GM12878 (cell line): ENCODE results near the gene LIX1L. TPM values are rescaled to one million over a fixed set of nuclear protein-coding genes. Genes with fewer than 3 reads are reported as not detected.
A peak's percentile ranks its signal among the peaks of the same experiment; 100 is the strongest.

Experiments
- ATAC-seq: fragments of 200-7000 bp; cut with Tn5 transposase; 3 replicates; pipeline ENCODE4 v1.9.1; 2020; ENCODE audit warnings: mild to moderate bottlenecking, moderate library complexity
- BruUV-seq: library from RNA; stranded (reverse); fragments of 400-500 nt; replicated peaks from 2 replicates; lab custom pipeline; 2021; lab: Mats Ljungman, UMichigan
- CTCF ChIA-PET: fragments of 300-600 bp; sonication (Branson Sonifier 250); formaldehyde crosslinking; extraction: SDS; loops from one replicate; lab custom pipeline; 2021; ENCODE audit warnings: inconsistent platforms; lab: Yijun Ruan, JAX
- POLR2A ChIA-PET: fragments of 350-600 bp; formaldehyde crosslinking; extraction: SDS; loops from one replicate; lab custom pipeline; 2021; ENCODE audit warnings: inconsistent platforms; lab: Charles Lee
- RAD21 ChIA-PET: fragments of 300-600 bp; sonication (Branson Sonifier 250); formaldehyde crosslinking; loops from one replicate; lab custom pipeline; 2023; ENCODE audit warnings: antibody characterized with exemption; ENCODE audit not compliant: unreplicated experiment; lab: Charles Lee
- SMC1A ChIA-PET: fragments of 300-600 bp; sonication (Branson Sonifier 250); formaldehyde crosslinking; loops from one replicate; lab custom pipeline; 2023; ENCODE audit not compliant: unreplicated experiment, uncharacterized antibody; lab: Charles Lee
- DNase-seq: peaks from one replicate; pipeline ENCODE4 v3.0.0-alpha.2; 2011; ENCODE audit warnings: low read depth, low spot score
- FAIRE-seq: peaks from 3 replicates; lab custom pipeline; 2011; peaks lifted over from hg19 to GRCh38; lab: Jason Lieb, UNC
- H2AFZ ChIP-seq: 2 replicates; pipeline ENCODE4 v1.6.0; 2011; ENCODE audit warnings: low read depth, low read length, control low read depth; ENCODE audit not compliant: control insufficient read depth
- H3K27ac ChIP-seq: 2 replicates; pipeline ENCODE4 v1.5.1; 2011; ENCODE audit warnings: control low read depth; ENCODE audit not compliant: control insufficient read depth, insufficient read depth
- H3K27me3 ChIP-seq, 2 experiments: replicated peaks in 1 of 2; 2 replicates each; pipeline versions ENCODE4 v1.6.0 to v1.6.1; 2011; ENCODE audit warnings: low read length in 1 of 2; ENCODE audit not compliant: control insufficient read depth in 2 of 2, insufficient read depth in 2 of 2
- H3K36me3 ChIP-seq, 2 experiments: 2 replicates each; pipeline ENCODE4 v1.5.1; 2011; ENCODE audit warnings: low read length in 1 of 2; ENCODE audit not compliant: control insufficient read depth in 2 of 2, insufficient read depth in 2 of 2
- H3K4me1 ChIP-seq: 2 replicates; pipeline ENCODE4 v1.6.1; 2011; ENCODE audit warnings: mild to moderate bottlenecking, low read length, moderate library complexity, mixed read lengths; ENCODE audit not compliant: control insufficient read depth, insufficient read depth
- H3K4me2 ChIP-seq: 2 replicates; pipeline ENCODE4 v1.6.0; 2011; ENCODE audit warnings: control low read depth; ENCODE audit not compliant: control insufficient read depth, insufficient read depth
- H3K4me3 ChIP-seq: fragments of 200-600 bp; sonication (generic); 2 replicates; pipeline ENCODE4 v1.5.1; 2016
- H3K79me2 ChIP-seq: 2 replicates; pipeline ENCODE4 v1.6.0; 2011; ENCODE audit warnings: low read length; ENCODE audit not compliant: control insufficient read depth, insufficient read depth
- H3K9ac ChIP-seq: 2 replicates; pipeline ENCODE4 v1.8.0; 2011; ENCODE audit warnings: low read length, control low read depth, mixed read lengths; ENCODE audit not compliant: control insufficient read depth, insufficient read depth
- H3K9me3 ChIP-seq: replicated peaks from 3 replicates; pipeline ENCODE4 v1.5.1; 2011; ENCODE audit warnings: mild to moderate bottlenecking, low read length; ENCODE audit not compliant: control insufficient read depth, insufficient read depth
- H4K20me1 ChIP-seq: 2 replicates; pipeline ENCODE4 v1.6.0; 2011; ENCODE audit not compliant: control insufficient read depth, insufficient read depth
- E2F8 ChIP-seq: fragments of 450-650 bp; IDR thresholded peaks from 2 replicates; pipeline ENCODE4 v1.6.1; 2018; ENCODE audit warnings: mild to moderate bottlenecking, low read depth, moderate library complexity; ENCODE audit not compliant: partially characterized antibody
- EGR1 ChIP-seq, 2 experiments: IDR thresholded peaks; 1 replicate in 1 of 2; 2 replicates in 1 of 2; pipeline ENCODE4 v1.6.1; 2011 to 2012; ENCODE audit warnings: low read depth in 2 of 2, low read length in 2 of 2, borderline replicate concordance in 1 of 2, mild to moderate bottlenecking in 1 of 2, moderate library complexity in 1 of 2
- IKZF2 ChIP-seq, 2 experiments: fragments of 450-650 bp; IDR thresholded peaks; 2 replicates each; pipeline ENCODE4 v1.6.1; 2017; ENCODE audit warnings: mild to moderate bottlenecking in 2 of 2, moderate library complexity in 2 of 2
- MEF2A ChIP-seq: IDR thresholded peaks from 2 replicates; pipeline ENCODE4 v1.6.1; 2011; ENCODE audit warnings: low read depth, mild to moderate bottlenecking, low read length, moderate library complexity; ENCODE audit not compliant: insufficient read depth
- MLLT1 ChIP-seq: fragments of 450-650 bp; IDR thresholded peaks from 2 replicates; pipeline ENCODE4 v1.6.1; 2016; ENCODE audit warnings: mild to moderate bottlenecking
- RAD51 ChIP-seq: fragments of 450-650 bp; IDR thresholded peaks from 2 replicates; pipeline ENCODE4 v1.6.1; 2016; ENCODE audit warnings: moderate library complexity, mild to moderate bottlenecking, inconsistent platforms
- WGBS: methylation state at CpG from one replicate; pipeline ENCODE4 v1.1.6; 2016; ENCODE audit warnings: low lambda C conversion rate; ENCODE audit not compliant: insufficient replicate concordance, insufficient coverage; ENCODE audit errors: missing lambda C conversion rate; 5-methylcytosine and 5-hydroxymethylcytosine counted together
- in situ Hi-C: fragments of 300-500 bp; cut with MboI; formaldehyde crosslinking; loops from 9 replicates; pipeline ENCODE4 v1.14.3; 2018; ENCODE audit warnings: mixed read lengths
- intact Hi-C: fragments of 100-400 bp; cut with micrococcal nuclease; formaldehyde crosslinking; loops from one replicate; pipeline ENCODE4 v1.14.2; 2022; ENCODE audit not compliant: unreplicated experiment
- polyA plus RNA-seq, 11 experiments: library from polyadenylated mRNA; depleted of rRNA in 4 of 11; unstranded in 6 of 11; stranded (reverse) in 5 of 11; fragments of >200 nt; fragmentation: Nextera tagmentation in 4 of 11; fragmentation: Illumina TruSeq in 1 of 11; extraction: Ambion mirVana in 4 of 11; extraction: Trizol in 1 of 11; gene quantifications; 1 replicate in 1 of 11; 2 replicates in 10 of 11; pipeline versions ENCODE4 v1.2.1 to v1.2.3, GENCODE V29; 2011 to 2016; ENCODE audit warnings: inconsistent platforms in 2 of 11, missing spikeins in 2 of 11, low read depth in 1 of 11
- total RNA-seq, 4 experiments: library from RNA; depleted of rRNA in 3 of 4; stranded (reverse); fragments of >200 nt in 3 of 4; fragmentation: Illumina TruSeq in 1 of 4; extraction: Trizol in 1 of 4; gene quantifications; 2 replicates each; pipeline versions ENCODE4 v1.2.1 to v1.2.3, GENCODE V29; 2013 to 2021

Gene LIX1L
- total and polyA plus RNA-seq, 10 of the 15 experiments (the other 5 are each of a cell fraction or from before 2014, with no cell fraction given) = 5.5 to 48.2 (median 15.3) TPM

GRCh38 chr1:145962157-145963102 lies 4.6 kb upstream of the LIX1L start:
- Histone ChIP-seq H3K36me3 (no peaks in the 10 kb centered on the region), H3K4me1 (peaks cover 19% of the 10 kb centered on the region), H4K20me1 (no peaks in the 10 kb centered on the region), H3K27ac (no peak overlapping the region)
- SMC1A ChIA-PET = interaction anchor here (2.8 to 7.9 kb wide), 4 partner anchors 16 to 74 kb away, joined by 14 to 93 read pairs (median 22); partner anchors contain the start of gene RBM8A
- POLR2A ChIA-PET = interaction anchor here (0.6 to 6.0 kb wide), 11 partner anchors 14 to 189 kb away, joined by 3 to 102 read pairs (median 4); partner anchors contain the start of genes NUDT17, PIAS3 and RBM8A
- no peak for ATAC-seq
- no peak for TF ChIP-seq E2F8
- TF ChIP-seq MLLT1 = 0 out of 2 replicates have a peak, but pooled peaks have one; percentile 34
- no peak for TF ChIP-seq RAD51
- peak in 1 of 2 experiments; percentile 16; a peak in 1 of 4 replicates for TF ChIP-seq IKZF2 (IDR thresholded peaks at IDR 0.05)
- TF ChIP-seq EGR1 (IDR thresholded peaks at IDR 0.05; ENCODE audit: borderline replicate concordance in 1 of 2, low read depth in 2 of 2, low read length in 2 of 2) = peak in 1 of 2 experiments; percentile 44; a peak in 1 of 3 replicates
- TF ChIP-seq MEF2A = 0 out of 2 replicates have a peak, but pooled peaks have one; percentile 39
- TF ChIP-seq, all 136 proteins: peak for 4
- BruUV-seq = no TSS peak
- peak overlapping the region; percentile 80 for H3K4me3 ChIP-seq
- 9% methylated on average over 25 of the region's 36 CpGs for WGBS
- intact Hi-C loops (loop anchor here (5.0 kb wide), 1 partner anchor 75 kb away; no protein-coding TSS in a partner anchor), in situ Hi-C loops (no loop called here)
- CTCF ChIA-PET = interaction anchor here (0.7 to 4.8 kb wide), 7 partner anchors 15 to 118 kb away, joined by 3 to 65 read pairs (median 4); partner anchors contain the start of genes NUDT17 and RBM8A
- no peak for DNase-seq
- RAD21 ChIA-PET = interaction anchor here (0.7 to 6.7 kb wide), 6 partner anchors 16 to 104 kb away, joined by 3 to 100 read pairs (median 4); partner anchors contain the start of genes PEX11B and PIAS3
- peak overlapping the region; percentile 78 for H3K4me2 ChIP-seq
- peaks cover under 1% of the 10 kb centered on the region for H3K79me2 ChIP-seq
- H3K9ac ChIP-seq = peak overlapping the region; percentile 54; the same call in 1 of the 2 replicates
- no peak for FAIRE-seq
- H3K9me3 ChIP-seq = peaks cover 5% of the 10 kb centered on the region; the same call in 2 of the 3 replicates
- H2AFZ ChIP-seq = peak overlapping the region; percentile 83
- no peaks in the 10 kb centered on the region; a peak in 1 of 4 replicates for H3K27me3 ChIP-seq
